GM18502 (cell line): ENCODE measurements around the gene STX12.
A peak's percentile ranks its signal among the peaks of the same experiment; 100 is the strongest.
"Not testable (repeated sequence)": the region's sequence is repeated elsewhere in the genome, so short reads cannot be mapped to it uniquely, and the experiment has no call there.

Source experiments
- ATAC-seq: cut with Tn5 transposase; IDR thresholded peaks from one replicate; pipeline ENCODE4 v1.9.1; 2021; ENCODE audit warnings: mild to moderate bottlenecking; ENCODE audit not compliant: unreplicated experiment, poor library complexity

The STX12 gene

GRCh38 chr1:27864264-27864895, 91.4 kb downstream of the STX12 start:
- ATAC-seq = no peak

- no peak for ATAC-seq
Observed at GRCh38 chr1:27865821-27866220, 92.8 kb downstream of the STX12 start.

GRCh38 chr1:27868556-27868931, 95.5 kb downstream of the STX12 start:
- no peak for ATAC-seq

GRCh38 chr1:27868932-27869718, 96.1 kb downstream of the STX12 start:
- ATAC-seq = peak; percentile 48

GRCh38 chr1:27869719-27870085, 96.7 kb downstream of the STX12 start:
- no peak for ATAC-seq

GRCh38 chr1:27871076-27871475, 98.1 kb downstream of the STX12 start:
- not testable (repeated sequence) for ATAC-seq

GRCh38 chr1:27872059-27872801, 99.2 kb downstream of the STX12 start, which contains the start of gene THEMIS2:
Gene THEMIS2, plus strand, starts transcription at chr1:27872544. Its CDS starts 28 bp downstream, at chr1:27872572.
- peak; percentile 35 for ATAC-seq

- peak; percentile 30 for ATAC-seq
Observed at GRCh38 chr1:27872802-27873551, 100.0 kb downstream of the STX12 start.

GRCh38 chr1:27873671-27874384, 100.8 kb downstream of the STX12 start:
- ATAC-seq = no peak
